Left colon (tissue), 2 donors: ENCODE data around the gene ZMIZ1. TPM values are rescaled to one million over a fixed set of nuclear protein-coding genes. Genes with fewer than 3 reads are reported as not detected.
A peak's percentile ranks its signal among the peaks of the same experiment; 100 is the strongest.

Source experiments
- ATAC-seq: fragments of 200-7000 bp; cut with Tn5 transposase; one replicate; pipeline ENCODE4 v1.9.1; 2020; ENCODE audit warnings: mild to moderate bottlenecking, moderate library complexity
- DNase-seq, 2 donors: peaks; one replicate each; pipeline ENCODE4 v3.0.0-alpha.2; 2020
- intact Hi-C, 2 donors: fragments of 100-400 bp; cut with DNase I in 1 of 2; cut with micrococcal nuclease in 1 of 2; formaldehyde crosslinking; loops; one replicate each; pipeline versions ENCODE4 v1.11.2 to v1.14.0; 2022; cut with DNase I, micrococcal nuclease
- total RNA-seq, 2 donors: library from RNA; stranded (reverse); fragmentation: NEBNext Ultra II Directional; extraction: Animal tissue kit (Norgen Biotek cat#: 25700); gene quantifications; one replicate each; pipeline ENCODE4 v1.2.1, GENCODE V29; 2021
- donor health status: DM: no; HTN: no; CAD: no.
- donor health status: DM: yes; HTN: yes; CAD: no.

The ZMIZ1 gene
- total RNA-seq, 2 donors from 2014 or later = 50.7 to 63.9 TPM

DNA sequence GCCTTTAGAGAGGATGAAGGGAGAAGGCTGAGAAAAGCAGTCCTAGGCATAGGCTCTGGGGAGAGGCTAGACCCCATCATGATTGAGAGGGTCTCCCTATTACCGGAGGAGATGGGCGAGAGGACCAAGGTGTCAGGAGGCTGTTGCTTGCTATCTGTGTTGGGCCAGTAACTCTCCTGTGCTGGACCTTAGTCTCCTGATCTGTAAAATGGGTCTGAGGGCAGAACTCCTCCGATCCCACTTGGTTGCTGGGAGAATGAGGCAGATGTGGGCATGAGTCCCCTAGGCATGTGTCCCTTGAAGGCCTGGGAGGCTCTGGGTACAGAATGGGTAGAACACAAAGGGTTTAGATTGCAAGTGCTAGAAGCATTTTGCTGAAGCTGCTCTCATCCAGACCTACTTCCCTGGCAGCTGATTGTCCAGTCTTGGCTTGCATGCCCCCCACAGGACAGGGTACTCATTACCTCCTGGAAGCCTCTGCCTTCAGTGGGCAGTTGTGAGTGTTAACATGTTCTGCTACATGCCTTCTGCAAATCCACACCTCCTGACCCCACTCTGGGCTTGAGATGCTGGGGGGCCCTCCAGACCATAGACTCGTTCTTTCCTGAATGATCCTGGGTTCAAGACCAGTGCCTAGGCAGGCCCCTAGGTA lies 4.4 kb downstream of the ZMIZ1 start:
- DNase-seq (no peak), ATAC-seq (no peak)
- intact Hi-C loops = no loop called here

- intact Hi-C loops = no loop called here
- DNase-seq (peak; percentile 81 to 87), ATAC-seq (peak; percentile 20)
Measured at GRCh38 chr10:79073784-79074432, 5.1 kb downstream of the ZMIZ1 start.

- ATAC-seq = peak; percentile 43
- peak; percentile 73 to 84 for DNase-seq
- intact Hi-C loops = no loop called here
Measured at GRCh38 chr10:79074732-79075131, 6.0 kb downstream of the ZMIZ1 start.

GRCh38 chr10:79075418-79075817 lies 6.7 kb downstream of the ZMIZ1 start:
- intact Hi-C loops = no loop called here
- no peak for ATAC-seq

DNA sequence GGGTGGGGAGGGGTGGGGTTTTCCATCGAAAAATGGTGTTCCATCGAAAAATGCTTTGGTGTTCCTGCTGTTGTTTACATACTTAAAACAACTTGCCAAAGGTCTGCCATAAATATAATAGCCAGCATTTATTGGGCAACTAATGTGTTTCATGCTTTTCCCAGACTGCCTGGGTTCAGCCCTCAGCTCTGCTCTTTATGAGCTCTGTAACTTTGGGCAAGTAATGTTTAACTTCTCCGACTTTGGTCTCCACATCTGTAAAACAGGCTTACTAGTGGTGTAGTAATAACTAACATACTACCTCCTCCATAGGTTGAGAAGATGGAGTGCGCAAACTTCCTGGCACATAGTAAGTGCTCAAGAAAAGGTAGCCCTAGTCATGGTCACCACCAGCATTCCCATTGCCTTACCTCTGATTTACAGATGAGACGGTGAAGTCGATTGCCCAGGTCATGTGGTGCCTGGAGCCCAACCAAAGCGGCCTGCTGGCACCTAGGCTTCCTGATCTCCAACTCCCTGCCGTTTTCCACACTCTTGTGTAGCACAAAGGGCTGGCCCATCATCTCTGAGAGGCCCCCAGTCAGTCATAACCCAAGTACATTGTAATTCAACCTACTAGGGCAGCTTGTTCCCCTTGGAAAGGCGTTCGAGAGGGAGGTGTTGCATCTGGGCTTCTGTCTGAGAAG lies 8.9 kb downstream of the ZMIZ1 start:
- DNase-seq (no peak), ATAC-seq (peak; percentile 48)
- intact Hi-C loops = no loop called here

More at GRCh38 chr10:79075418-79075817, 6.7 kb downstream of the ZMIZ1 start:
- no peak for DNase-seq

DNA sequence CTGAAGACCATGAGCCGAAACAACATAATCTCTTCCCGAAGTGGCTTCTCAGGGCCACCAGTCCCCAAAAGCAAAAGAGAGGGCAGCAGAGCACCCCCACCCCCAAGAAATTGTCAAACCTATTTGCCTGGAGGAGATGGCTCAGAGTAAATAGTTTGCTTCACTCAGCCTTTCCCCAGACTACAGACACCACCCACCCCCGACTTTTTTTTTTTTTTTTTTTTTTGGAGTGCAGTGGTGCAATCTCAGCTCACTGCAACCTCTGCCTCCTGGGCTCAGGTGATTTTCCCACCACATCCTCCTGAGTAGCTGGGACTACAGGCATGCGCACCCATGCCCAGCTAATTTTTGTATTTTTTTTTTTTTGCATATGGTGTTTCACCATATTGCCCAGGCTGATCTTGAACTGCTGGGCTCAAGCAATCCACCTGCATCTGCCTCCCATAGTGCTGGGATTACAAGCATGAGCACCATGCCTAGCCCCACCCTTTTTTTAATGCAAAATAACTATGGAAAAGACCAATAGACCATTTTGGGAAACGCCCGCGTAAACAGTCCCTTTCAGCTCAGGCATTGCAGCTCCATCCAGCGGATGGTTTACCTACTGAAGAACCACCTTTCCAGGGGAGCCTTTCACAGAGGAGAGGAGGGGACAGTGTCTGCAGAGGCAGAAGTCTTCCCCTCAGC lies 9.7 kb downstream of the ZMIZ1 start:
- peak; percentile 6 for ATAC-seq
- no peak for DNase-seq
- intact Hi-C loops = no loop called here

DNA sequence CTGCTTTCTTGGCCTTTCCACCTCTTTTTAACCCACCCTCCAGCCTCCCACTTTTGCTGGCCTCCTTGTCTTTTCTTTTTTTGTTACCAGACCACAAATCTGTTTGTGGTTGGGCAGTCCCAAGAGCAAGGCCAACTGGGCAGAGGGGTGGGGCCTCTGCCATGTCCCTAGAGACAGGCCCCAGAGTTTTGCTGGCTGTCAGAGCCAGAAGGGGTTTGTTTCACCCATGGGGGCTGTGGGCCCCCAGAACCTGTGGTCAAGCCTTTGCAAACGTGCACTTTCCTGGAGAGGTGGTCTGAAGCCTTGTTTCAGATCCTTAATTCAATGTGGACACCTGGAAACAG lies 10.3 kb downstream of the ZMIZ1 start:
- intact Hi-C loops = no loop called here
- DNase-seq = no peak
- no peak for ATAC-seq

GRCh38 chr10:79079490-79080355 lies 11.0 kb downstream of the ZMIZ1 start:
- ATAC-seq (no peak), DNase-seq (no peak)
- intact Hi-C loops = no loop called here

DNA sequence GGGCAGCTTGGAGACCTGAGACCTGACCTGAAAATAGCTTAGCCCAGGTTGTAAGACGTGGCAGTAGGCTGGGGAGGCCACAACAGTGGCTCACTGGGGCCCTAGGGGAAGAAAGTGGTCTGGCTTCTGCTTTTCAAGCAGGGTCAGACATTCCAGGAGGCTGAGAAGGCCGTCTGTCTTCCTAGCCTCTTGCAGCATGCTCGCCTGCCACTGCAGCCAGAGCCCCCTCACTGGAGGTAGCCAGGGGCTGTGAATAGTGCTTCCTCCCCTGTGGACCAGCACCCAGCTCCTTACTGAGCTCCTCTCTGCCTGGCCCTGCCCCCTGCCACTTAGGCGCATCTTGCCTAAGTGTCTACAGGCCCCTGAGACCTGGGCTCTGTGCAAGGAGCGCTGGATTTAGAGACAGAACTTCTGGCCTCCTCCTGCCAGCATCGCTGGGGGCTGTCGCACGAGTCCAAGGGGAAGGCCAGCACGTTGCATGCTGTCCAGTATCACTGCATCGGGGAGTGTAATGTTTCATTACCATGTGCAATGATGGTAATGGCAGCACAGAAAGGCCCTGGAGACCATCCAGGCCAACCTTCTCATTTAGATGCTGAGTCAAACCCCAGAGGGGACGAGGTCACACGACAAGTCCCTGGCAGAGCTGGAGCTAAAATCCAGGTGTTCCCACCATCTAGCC lies 12.7 kb downstream of the ZMIZ1 start:
- ATAC-seq (no peak), DNase-seq (no peak)
- intact Hi-C loops = no loop called here

GRCh38 chr10:79082035-79082373 lies 13.2 kb downstream of the ZMIZ1 start:
- intact Hi-C loops = no loop called here
- ATAC-seq = no peak

GRCh38 chr10:79082631-79083596 lies 14.1 kb downstream of the ZMIZ1 start:
- intact Hi-C loops = no loop called here
- DNase-seq = no peak
- ATAC-seq = no peak

More at GRCh38 chr10:79082035-79082373, 13.2 kb downstream of the ZMIZ1 start:
- no peak for DNase-seq

- intact Hi-C loops = no loop called here
- DNase-seq (peak; percentile 90 to 94), ATAC-seq (peak; percentile 66)
Measured at GRCh38 chr10:79084012-79084971, 15.5 kb downstream of the ZMIZ1 start.

DNA sequence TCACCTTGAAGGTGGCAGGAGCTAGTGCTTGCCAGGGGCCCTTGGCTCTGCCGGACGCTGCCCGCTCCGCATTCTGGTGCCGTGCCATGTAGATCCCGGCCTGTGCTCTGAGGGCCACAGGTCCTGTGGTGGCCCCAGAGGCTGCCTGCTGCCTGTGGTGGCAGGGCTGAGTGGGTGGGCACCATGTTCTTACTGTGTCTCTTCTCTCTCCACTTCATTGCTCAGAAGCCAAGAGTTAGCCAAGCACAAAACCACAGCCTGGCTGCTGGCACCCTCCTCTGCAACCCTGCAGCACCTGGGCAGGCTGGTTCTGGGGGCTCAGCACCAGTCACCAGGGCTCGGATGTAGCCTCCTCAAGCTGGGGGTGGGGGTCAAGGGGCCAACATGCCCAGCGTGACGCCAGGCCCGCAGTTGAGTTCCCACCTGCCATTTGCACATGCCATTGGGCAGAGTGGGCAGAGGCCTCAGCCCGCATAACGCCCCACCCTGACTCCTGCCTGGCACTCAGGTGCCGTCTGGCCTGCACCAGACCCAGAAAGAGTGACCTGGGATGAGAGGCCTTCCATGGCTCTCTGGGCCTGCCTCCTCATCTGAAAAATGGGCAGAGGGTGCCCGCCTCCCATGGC lies 16.3 kb downstream of the ZMIZ1 start:
- intact Hi-C loops = no loop called here
- ATAC-seq (no peak), DNase-seq (no peak)

GRCh38 chr10:79086822-79087221 lies 18.1 kb downstream of the ZMIZ1 start:
- DNase-seq = no peak
- intact Hi-C loops = no loop called here
- no peak for ATAC-seq

- ATAC-seq = peak; percentile 8
- no peak for DNase-seq
- intact Hi-C loops = no loop called here
Measured at GRCh38 chr10:79087721-79088120, 19.0 kb downstream of the ZMIZ1 start.

DNA sequence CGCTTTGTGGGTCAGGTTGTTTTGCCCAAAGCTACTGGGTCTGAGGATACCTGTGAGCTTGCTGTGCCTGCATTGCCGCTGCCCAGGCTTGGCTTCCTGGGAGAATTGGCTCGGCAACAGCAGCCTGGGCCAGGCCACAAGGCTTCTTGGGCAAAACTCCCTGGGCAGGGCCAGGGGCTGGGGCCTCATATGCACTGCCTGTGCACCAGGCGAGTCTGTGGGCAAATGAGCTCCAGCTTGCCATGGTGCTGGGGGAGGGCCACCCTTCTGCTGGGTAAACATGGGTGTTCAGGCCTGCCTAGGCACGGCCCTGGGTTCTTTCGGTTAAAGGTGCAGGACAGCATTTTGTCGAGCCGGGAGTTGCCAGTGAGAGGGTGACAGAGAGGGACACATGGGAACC lies 19.4 kb downstream of the ZMIZ1 start:
- peak; percentile 83 for ATAC-seq
- intact Hi-C loops = no loop called here
- peak; percentile 74 to 75 for DNase-seq
